Epithelial cell of proximal tubule (primary cell): ENCODE data around the gene RBP3. TPM values are rescaled to one million over a fixed set of nuclear protein-coding genes. Genes with fewer than 3 reads are reported as not detected.

Source experiments
- DNase-seq: peaks from one replicate; pipeline ENCODE4 v3.0.0-alpha.2; 2011; ENCODE audit warnings: low read depth
- H3K4me3 ChIP-seq: 2 replicates; pipeline ENCODE4 v1.5.1; 2011; ENCODE audit warnings: low read depth, mild to moderate bottlenecking, low read length
- total RNA-seq: library from RNA; depleted of rRNA; stranded (reverse); fragments of >200 nt; gene quantifications from 2 replicates; pipeline ENCODE4 v1.2.3, GENCODE V29; 2015
- TF ChIP-seq, protein P1 (sequence below): conservative IDR thresholded peaks from 2 replicates; pipeline ENCODE4 v1.5.1; 2012; ENCODE audit warnings: low read depth, mild to moderate bottlenecking, low read length

Gene RBP3
- total RNA-seq, 1 donor from 2014 or later, result not detected

DNA sequence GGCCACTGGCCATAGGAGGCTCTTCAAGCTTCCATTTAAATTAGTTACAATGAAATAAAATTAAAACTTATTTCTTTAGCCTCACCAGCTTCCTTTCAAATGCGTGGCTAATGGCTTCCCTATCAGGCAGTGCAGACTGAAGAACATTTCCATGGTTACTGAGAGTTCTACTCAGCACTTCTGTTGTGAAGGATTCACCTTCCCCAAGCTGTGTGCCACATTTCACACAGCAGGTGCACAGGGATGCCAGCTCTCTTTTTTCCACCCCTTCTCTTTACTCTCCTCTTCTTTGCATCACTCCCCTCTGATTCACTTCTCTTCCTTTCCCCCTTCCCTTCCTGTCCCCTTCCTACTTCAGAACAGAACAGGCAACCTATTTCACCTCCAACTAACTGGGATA lies 25.1 kb upstream of the RBP3 start:
- no peak for DNase-seq
- TF ChIP-seq, protein P1, sequence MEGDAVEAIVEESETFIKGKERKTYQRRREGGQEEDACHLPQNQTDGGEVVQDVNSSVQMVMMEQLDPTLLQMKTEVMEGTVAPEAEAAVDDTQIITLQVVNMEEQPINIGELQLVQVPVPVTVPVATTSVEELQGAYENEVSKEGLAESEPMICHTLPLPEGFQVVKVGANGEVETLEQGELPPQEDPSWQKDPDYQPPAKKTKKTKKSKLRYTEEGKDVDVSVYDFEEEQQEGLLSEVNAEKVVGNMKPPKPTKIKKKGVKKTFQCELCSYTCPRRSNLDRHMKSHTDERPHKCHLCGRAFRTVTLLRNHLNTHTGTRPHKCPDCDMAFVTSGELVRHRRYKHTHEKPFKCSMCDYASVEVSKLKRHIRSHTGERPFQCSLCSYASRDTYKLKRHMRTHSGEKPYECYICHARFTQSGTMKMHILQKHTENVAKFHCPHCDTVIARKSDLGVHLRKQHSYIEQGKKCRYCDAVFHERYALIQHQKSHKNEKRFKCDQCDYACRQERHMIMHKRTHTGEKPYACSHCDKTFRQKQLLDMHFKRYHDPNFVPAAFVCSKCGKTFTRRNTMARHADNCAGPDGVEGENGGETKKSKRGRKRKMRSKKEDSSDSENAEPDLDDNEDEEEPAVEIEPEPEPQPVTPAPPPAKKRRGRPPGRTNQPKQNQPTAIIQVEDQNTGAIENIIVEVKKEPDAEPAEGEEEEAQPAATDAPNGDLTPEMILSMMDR, result no peak
- no peak overlapping the region for H3K4me3 ChIP-seq

DNA sequence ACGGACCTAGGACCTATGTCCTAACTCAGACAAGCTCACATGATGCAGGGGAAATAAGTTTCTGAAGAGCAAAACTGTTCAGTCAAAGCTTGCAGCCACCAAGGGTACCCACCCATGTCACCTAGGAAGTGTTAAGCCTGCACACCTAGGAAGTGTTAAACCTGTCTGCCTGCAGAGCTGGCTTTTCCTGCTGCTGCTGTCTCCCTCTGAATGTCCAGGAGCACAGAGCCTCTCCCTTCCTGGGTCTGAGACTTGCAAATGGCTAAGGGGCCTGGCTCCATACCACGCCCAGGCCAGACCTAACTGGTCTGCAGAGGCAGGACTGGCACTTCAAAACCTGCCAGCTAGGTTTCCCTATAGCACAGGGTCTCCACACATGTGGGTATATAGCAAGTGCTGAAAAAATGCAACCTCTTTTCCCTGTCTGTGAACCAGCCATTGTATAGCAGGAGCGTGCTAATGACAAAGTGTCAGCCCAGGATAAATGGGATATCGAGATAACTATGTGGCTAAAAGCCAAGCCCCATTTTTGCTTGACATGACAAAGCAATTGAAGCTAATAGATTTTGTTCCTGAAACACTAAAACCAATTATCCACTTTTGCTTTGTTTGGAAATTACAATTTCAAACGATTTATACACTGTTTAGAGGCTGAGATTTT lies 24.4 kb upstream of the RBP3 start:
- no peak for DNase-seq
- no peak overlapping the region for H3K4me3 ChIP-seq
- TF ChIP-seq, protein P1, result no peak

DNA sequence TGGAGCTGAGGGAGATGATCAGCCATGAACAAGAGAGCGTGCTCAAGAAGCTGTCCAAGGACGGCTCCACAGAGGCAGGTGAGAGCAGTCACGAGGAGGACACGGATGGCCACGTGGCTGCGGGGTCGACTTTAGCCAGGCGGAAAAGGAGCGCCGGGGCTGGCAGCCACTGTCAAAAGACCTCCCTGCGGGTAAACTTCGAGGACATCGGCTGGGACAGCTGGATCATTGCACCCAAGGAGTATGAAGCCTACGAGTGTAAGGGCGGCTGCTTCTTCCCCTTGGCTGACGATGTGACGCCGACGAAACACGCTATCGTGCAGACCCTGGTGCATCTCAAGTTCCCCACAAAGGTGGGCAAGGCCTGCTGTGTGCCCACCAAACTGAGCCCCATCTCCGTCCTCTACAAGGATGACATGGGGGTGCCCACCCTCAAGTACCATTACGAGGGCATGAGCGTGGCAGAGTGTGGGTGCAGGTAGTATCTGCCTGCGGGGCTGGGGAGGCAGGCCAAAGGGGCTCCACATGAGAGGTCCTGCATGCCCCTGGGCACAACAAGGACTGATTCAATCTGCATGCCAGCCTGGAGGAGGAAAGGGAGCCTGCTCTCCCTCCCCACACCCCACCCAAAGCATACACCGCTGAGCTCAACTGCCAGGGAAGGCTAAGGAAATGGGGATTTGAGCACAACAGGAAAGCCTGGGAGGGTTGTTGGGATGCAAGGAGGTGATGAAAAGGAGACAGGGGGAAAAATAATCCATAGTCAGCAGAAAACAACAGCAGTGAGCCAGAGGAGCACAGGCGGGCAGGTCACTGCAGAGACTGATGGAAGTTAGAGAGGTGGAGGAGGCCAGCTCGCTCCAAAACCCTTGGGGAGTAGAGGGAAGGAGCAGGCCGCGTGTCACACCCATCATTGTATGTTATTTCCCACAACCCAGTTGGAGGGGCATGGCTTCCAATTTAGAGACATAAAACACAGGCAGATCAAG lies 22.6 kb upstream of the RBP3 start:
- DNase-seq, result no peak
- H3K4me3 ChIP-seq, result no peak overlapping the region
- TF ChIP-seq, protein P1, result no peak

DNA sequence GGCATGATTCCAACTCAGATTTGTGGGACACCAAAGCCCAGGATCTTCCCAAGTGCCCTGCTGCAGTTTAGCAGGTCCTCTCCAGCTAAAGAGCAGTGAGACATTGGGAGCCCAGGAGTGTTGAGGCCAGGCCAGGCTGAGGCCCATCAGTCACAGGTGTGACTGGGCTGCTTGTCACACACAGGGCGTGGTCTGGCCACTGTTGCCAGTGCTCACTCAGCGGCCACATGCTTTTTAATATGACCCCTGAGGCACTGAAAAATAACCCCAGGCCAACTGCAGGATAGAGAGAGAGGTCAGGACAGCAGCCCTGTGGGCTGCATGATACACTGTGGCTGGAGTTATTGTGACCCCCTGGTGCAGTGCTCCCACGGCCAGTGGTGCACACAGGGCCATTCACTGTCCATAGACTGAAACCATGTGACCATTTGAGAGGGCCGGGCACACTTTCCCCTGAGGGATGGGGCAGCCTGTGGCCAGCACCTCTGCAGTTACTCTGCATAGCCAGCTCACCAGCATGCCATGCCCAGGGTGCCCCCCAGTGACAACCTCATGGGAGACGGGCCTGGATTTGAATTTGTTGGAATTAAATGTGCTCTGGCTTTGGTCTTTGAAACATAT lies 21.7 kb upstream of the RBP3 start:
- no peak for DNase-seq
- H3K4me3 ChIP-seq, result no peak overlapping the region
- TF ChIP-seq, protein P1, result no peak

DNA sequence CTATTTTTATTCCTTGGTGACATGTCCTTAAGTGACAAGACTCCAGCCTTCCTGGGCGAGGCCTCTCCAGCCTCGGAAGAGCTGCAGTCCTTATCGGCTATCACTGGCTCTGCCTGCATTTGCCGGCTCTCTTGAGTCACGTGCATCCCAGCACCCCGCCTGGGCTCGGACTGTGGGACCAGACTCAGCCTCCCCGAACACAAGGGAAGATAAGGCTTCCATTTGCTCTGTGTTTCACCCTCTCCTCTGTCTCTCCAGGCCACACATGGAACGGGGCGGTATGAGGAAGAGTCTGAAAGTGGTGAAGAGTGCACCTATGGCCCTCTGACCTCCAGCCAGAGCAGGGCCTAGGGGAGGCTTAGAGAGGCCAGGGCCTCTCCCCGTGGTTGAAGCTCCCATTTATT lies 21.2 kb upstream of the RBP3 start:
- no peak for DNase-seq
- no peak overlapping the region for H3K4me3 ChIP-seq
- TF ChIP-seq, protein P1, result no peak

DNA sequence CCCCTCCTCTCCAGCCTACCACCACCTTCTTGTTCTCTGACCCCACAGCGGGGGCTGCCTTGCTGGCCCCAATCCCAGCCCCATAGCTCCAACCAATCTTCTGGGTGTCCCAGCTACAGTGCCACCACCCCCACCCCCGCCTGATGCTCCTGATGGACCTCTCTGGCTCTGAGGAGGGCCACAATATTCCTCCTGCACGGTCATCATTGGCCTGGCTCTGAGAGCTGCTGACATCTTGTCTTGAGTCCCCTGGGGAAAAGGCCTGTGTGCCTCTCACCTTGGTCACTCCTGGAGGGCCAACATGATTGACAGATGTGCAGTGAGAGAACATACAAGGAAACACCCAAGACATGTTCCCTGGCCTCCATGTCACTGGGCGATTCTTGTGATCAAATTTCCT lies 18.3 kb upstream of the RBP3 start:
- TF ChIP-seq, protein P1, result no peak
- no peak for DNase-seq
- no peak overlapping the region for H3K4me3 ChIP-seq
